HTERT RPE-1 (cell line): Measurements from ENCODE around the gene CDK11A.
"Not testable (repeated sequence)": the region's sequence is repeated elsewhere in the genome, so short reads cannot be mapped to it uniquely, and the experiment has no call there.

Experiments
- in situ Hi-C: fragments of 300-500 bp; cut with MboI; formaldehyde crosslinking; loops from 4 replicates; pipeline ENCODE4 v1.14.3; 2020; ENCODE audit warnings: low sequenced_read_pairs

Gene CDK11A

DNA sequence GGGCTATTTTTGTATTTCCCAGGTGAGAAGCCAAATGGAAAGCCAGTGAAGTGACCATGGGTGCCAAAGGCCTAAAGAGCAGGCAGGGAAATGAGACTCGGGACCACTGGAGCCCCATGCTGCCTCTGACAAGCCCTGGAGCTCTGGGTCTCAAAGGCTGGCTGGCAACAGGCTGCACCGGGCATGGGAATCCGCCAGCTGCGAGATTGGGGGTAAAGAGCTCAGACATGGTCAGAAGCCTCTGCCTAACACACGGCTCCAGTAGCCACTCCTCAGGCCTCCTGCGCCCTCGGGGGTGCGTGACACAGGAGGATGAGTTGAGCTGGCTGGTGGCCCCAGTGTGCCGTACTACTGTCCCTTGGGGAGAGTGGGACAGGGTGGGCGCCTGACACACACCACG, 59.8 kb downstream of the CDK11A start:
- in situ Hi-C loops, result not testable (repeated sequence)

DNA sequence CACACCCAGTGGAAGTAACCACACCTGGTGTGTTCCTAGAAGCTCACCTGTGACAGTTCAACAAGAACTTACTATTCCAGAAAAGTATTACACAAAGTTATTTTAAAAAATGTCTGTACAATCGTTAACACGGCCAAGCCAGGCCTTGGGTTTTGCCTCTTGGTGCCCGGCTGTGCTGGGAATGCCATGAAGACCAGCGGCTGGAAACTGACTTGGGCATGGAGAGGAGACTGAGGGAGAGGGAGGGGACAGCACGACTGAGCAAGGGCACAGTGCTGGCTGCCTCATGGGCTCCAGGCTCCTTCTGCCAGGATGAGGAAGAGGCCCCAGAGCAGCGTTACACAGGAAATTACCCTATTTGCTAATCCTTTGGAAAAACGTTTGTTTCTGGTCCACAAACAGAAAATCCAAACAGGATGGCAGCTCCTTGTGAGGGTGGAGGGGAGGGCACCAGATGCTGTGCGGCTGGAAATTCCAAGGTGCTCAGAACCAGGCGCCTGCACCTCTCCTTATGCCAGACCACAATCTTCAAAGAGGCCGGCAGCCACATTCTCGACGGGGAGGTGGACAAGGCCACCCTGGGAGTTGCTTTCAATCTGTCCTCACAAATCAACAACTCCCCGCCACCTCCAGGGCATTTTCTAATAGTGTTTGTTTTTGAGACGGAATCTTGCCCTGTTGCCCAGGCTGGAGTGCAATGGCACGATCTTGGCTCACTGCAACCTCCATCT, 61.2 kb downstream of the CDK11A start:
- in situ Hi-C loops, result not testable (repeated sequence)

DNA sequence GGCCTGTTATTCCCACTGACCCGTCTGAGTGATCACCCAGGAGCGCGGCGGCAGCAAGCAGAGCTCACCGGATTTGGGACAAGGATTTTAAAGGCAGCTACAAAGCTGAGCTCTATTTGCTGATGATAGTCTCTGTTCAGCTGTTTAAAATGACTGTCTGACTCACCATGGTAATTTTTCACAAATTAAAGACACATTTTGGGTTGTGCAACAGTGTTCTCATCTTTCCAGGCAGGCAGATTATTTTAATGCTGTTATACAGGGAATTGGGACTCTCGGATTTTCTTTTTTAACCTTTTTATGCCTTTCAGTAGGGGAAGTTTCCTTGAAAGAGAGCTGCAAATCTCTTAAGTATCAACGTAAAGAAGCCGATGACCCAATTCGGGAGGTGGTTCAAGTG, 61.8 kb downstream of the CDK11A start:
- in situ Hi-C loops, result not testable (repeated sequence)

DNA sequence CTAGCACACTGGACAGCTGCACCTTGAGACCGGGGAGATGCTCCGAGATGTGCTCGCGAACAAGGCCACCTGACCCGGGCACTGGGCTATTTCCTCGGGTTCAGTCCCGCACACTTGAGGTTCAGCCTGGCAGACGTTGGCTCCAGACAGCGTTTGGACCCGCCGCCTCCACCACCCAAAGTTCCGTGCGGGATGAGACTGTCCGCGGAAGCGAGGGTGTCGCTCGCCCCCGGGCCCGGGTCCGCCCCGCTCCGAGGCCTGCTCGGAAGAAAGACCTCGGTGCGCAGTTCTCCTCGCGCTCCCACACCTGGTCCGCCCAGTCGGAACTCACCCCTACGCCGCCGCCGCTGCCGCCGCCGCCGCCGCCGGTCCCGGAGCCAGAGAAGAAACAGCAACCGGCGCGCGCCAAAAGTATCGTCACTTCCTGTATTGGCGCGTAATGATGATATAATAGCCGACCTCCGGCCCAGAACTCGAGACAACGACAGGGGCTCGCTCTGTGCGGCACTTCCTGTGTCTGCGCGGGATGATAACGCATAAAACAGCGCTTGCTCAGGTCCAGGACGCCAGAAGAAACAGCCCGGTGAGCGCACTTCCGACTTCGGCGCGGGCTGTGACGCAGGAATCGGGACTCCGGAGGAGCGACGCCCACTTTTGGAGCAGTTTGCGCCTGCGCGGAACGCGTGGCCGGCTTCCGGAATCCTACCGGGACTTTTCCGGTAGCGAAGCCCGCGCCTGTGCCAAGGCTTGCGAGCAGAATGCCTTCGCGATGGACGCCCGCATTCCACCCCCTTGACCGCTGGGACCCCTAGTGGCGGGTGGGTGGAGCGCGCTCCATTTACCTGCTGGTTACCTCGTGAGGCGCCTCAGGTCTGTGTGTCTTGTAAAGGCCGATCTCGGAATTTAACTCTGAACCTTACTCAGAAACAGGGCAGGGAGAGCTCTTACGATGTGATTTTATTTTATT, 65.3 kb downstream of the CDK11A start, which contains the start of gene CDK11B:
Gene CDK11B, minus strand, starts transcription at position 422 of the 967 bp plus-strand sequence. CDS start 1,519 bp downstream, outside the sequence.
- in situ Hi-C loops, result not testable (repeated sequence)
